WTC11 (cell line): Measurements from ENCODE around the gene IGFALS. TPM values are rescaled to one million over a fixed set of nuclear protein-coding genes. Genes with fewer than 3 reads are reported as not detected.

Experiments
- AR ChIP-seq: fragments of 250-450 bp; sonication (Bioruptor Pico); IDR thresholded peaks from 2 replicates; pipeline ENCODE4 v1.9.0; 2021; ENCODE audit warnings: mild to moderate bottlenecking
- ARID4B ChIP-seq: sonication (generic); formaldehyde crosslinking; IDR thresholded peaks from 2 replicates; pipeline ENCODE4 v1.8.0; 2023; ENCODE audit warnings: missing genetic modification reagents, mild to moderate bottlenecking, borderline replicate concordance
- ATF1 ChIP-seq: sonication (generic); formaldehyde crosslinking; IDR thresholded peaks from 2 replicates; pipeline ENCODE4 v1.8.1; 2023; ENCODE audit warnings: mild to moderate bottlenecking, moderate library complexity, missing genetic modification reagents
- CBFB ChIP-seq: sonication (generic); formaldehyde crosslinking; IDR thresholded peaks from 2 replicates; pipeline ENCODE4 v1.8.1; 2022; ENCODE audit warnings: mild to moderate bottlenecking, low read depth, missing genetic modification reagents
- CREB1 ChIP-seq: sonication (generic); formaldehyde crosslinking; IDR thresholded peaks from 2 replicates; pipeline ENCODE4 v1.8.0; 2023; ENCODE audit warnings: mild to moderate bottlenecking, missing genetic modification reagents
- EMX1 ChIP-seq: fragments of 250-450 bp; sonication (Bioruptor Pico); IDR thresholded peaks from 2 replicates; pipeline ENCODE4 v1.8.0; 2021; ENCODE audit warnings: mild to moderate bottlenecking
- ESRRA ChIP-seq: sonication (generic); formaldehyde crosslinking; IDR thresholded peaks from 2 replicates; pipeline ENCODE4 v1.8.1; 2022; ENCODE audit warnings: mild to moderate bottlenecking, missing genetic modification reagents, borderline replicate concordance
- FOXK1 ChIP-seq: sonication (generic); formaldehyde crosslinking; IDR thresholded peaks from 2 replicates; pipeline ENCODE4 v1.8.0; 2022; ENCODE audit warnings: mild to moderate bottlenecking, moderate library complexity, missing genetic modification reagents
- GTF2I ChIP-seq: fragments of 250-450 bp; sonication (Bioruptor Pico); conservative IDR thresholded peaks from 2 replicates; pipeline ENCODE4 v1.4.0; 2021; ENCODE audit warnings: mild to moderate bottlenecking
- IRF2 ChIP-seq: sonication (generic); formaldehyde crosslinking; IDR thresholded peaks from 2 replicates; pipeline ENCODE4 v1.8.0; 2022; ENCODE audit warnings: low read depth, missing genetic modification reagents, borderline replicate concordance
- MAX ChIP-seq: sonication (generic); formaldehyde crosslinking; IDR thresholded peaks from 2 replicates; pipeline ENCODE4 v1.8.0; 2022; ENCODE audit warnings: mild to moderate bottlenecking, missing genetic modification reagents
- MXD4 ChIP-seq: fragments of 250-450 bp; sonication (Bioruptor Pico); IDR thresholded peaks from 2 replicates; pipeline ENCODE4 v1.8.0; 2021; ENCODE audit warnings: mild to moderate bottlenecking, moderate library complexity, borderline replicate concordance
- NFATC4 ChIP-seq: fragments of 250-450 bp; sonication (Bioruptor Pico); IDR thresholded peaks from 2 replicates; pipeline ENCODE4 v1.9.0; 2021; ENCODE audit warnings: mild to moderate bottlenecking
- OVOL2 ChIP-seq: fragments of 250-450 bp; sonication (Bioruptor Pico); IDR thresholded peaks from 2 replicates; pipeline ENCODE4 v1.9.0; 2021; ENCODE audit warnings: mild to moderate bottlenecking, borderline replicate concordance
- RORB ChIP-seq: fragments of 250-450 bp; sonication (Bioruptor Pico); IDR thresholded peaks from 2 replicates; pipeline ENCODE4 v1.9.0; 2021; ENCODE audit warnings: mild to moderate bottlenecking
- SMAD3 ChIP-seq: sonication (generic); formaldehyde crosslinking; IDR thresholded peaks from 2 replicates; pipeline ENCODE4 v1.8.0; 2022; ENCODE audit warnings: missing genetic modification reagents, mild to moderate bottlenecking, borderline replicate concordance
- SMAD4 ChIP-seq: sonication (generic); formaldehyde crosslinking; IDR thresholded peaks from 2 replicates; pipeline ENCODE4 v1.8.0; 2022; ENCODE audit warnings: mild to moderate bottlenecking, missing genetic modification reagents
- TCF7 ChIP-seq: sonication (generic); formaldehyde crosslinking; IDR thresholded peaks from 2 replicates; pipeline ENCODE4 v1.8.0; 2022; ENCODE audit warnings: mild to moderate bottlenecking, low read depth, missing genetic modification reagents, moderate library complexity
- TEAD1 ChIP-seq: sonication (generic); formaldehyde crosslinking; IDR thresholded peaks from 2 replicates; pipeline ENCODE4 v1.8.0; 2022; ENCODE audit warnings: mild to moderate bottlenecking, missing genetic modification reagents
- TP53 ChIP-seq: sonication (generic); formaldehyde crosslinking; IDR thresholded peaks from 2 replicates; pipeline ENCODE4 v1.8.1; 2023; ENCODE audit warnings: mild to moderate bottlenecking, missing genetic modification reagents
- USF2 ChIP-seq: sonication (generic); formaldehyde crosslinking; IDR thresholded peaks from 2 replicates; pipeline ENCODE4 v1.8.1; 2023; ENCODE audit warnings: mild to moderate bottlenecking, missing genetic modification reagents, moderate library complexity
- ZNF138 ChIP-seq: sonication (generic); formaldehyde crosslinking; conservative IDR thresholded peaks from 2 replicates; pipeline ENCODE4 v1.8.1; 2022; ENCODE audit warnings: mild to moderate bottlenecking, moderate library complexity, missing genetic modification reagents
- ZNF219 ChIP-seq: sonication (generic); formaldehyde crosslinking; IDR thresholded peaks from 2 replicates; pipeline ENCODE4 v1.8.0; 2023; ENCODE audit warnings: missing genetic modification reagents, mild to moderate bottlenecking, borderline replicate concordance
- ZNF232 ChIP-seq: sonication (generic); formaldehyde crosslinking; IDR thresholded peaks from 2 replicates; pipeline ENCODE4 v1.8.0; 2022; ENCODE audit warnings: mild to moderate bottlenecking, missing genetic modification reagents
- ZNF425 ChIP-seq: fragments of 250-450 bp; sonication (Bioruptor Pico); conservative IDR thresholded peaks from 2 replicates; pipeline ENCODE4 v1.9.0; 2021; ENCODE audit warnings: mild to moderate bottlenecking
- total RNA-seq: library from RNA; stranded (reverse); gene quantifications from 3 replicates; pipeline ENCODE4 v1.2.3, GENCODE V29; 2021
- TF ChIP-seq, protein P1 (sequence below): sonication (generic); formaldehyde crosslinking; IDR thresholded peaks from 2 replicates; pipeline ENCODE4 v1.8.0; 2023; ENCODE audit warnings: missing genetic modification reagents
- TF ChIP-seq, protein P2 (sequence below): fragments of 250-450 bp; sonication (Bioruptor Pico); IDR thresholded peaks from 2 replicates; pipeline ENCODE4 v2.1.2; 2022; ENCODE audit warnings: mild to moderate bottlenecking, moderate library complexity

IGFALS gene
- total RNA-seq, 1 experiment from 2014 or later, result not detected

DNA sequence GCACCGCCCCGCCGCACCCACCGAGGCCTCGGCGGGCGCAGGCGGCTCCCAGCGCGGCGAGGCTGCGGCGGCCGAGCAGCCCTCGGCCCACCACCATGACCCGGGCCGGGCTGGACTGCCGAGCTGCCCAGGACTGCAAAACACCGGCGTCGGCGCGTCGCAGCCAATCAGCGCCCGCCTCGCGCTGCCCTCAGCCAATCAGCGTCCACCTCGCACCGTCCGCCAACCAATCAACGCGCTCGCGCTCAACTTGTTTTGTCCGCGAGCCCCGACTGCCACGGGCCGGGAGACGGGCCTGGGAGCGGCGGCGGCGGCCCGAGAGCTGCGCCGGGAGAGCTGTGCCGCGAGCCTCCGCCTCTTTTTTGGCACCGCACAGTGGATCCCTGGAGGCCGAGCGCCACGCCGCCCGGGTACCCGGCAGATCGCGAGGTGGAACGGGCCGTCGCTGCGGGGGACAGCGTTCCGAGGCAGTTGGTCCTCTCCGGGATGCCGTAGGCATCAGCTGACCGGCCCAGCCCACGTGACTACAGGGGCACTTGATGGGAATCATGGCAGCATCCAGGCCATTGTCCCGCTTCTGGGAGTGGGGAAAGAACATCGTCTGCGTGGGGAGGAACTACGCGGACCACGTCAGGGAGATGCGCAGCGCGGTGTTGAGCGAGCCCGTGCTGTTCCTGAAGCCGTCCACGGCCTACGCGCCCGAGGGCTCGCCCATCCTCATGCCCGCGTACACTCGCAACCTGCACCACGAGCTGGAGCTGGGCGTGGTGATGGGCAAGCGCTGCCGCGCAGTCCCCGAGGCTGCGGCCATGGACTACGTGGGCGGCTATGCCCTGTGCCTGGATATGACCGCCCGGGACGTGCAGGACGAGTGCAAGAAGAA is 33.4 kb upstream of the IGFALS start, which contains the start of the genes FAHD1 and HAGH (continued):
- TF ChIP-seq ARID4B (CRISPR knock-in tag), result peak; percentile 87; the same call in 1 of the 2 replicates
- TF ChIP-seq, protein P1, sequence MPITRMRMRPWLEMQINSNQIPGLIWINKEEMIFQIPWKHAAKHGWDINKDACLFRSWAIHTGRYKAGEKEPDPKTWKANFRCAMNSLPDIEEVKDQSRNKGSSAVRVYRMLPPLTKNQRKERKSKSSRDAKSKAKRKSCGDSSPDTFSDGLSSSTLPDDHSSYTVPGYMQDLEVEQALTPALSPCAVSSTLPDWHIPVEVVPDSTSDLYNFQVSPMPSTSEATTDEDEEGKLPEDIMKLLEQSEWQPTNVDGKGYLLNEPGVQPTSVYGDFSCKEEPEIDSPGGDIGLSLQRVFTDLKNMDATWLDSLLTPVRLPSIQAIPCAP, result 0 out of 2 replicates have a peak, but pooled peaks have one; percentile 77
- TF ChIP-seq, protein P2, sequence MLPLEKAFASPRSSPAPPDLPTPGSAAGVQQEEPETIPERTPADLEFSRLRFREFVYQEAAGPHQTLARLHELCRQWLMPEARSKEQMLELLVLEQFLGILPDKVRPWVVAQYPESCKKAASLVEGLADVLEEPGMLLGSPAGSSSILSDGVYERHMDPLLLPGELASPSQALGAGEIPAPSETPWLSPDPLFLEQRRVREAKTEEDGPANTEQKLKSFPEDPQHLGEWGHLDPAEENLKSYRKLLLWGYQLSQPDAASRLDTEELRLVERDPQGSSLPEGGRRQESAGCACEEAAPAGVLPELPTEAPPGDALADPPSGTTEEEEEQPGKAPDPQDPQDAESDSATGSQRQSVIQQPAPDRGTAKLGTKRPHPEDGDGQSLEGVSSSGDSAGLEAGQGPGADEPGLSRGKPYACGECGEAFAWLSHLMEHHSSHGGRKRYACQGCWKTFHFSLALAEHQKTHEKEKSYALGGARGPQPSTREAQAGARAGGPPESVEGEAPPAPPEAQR (CRISPR knock-in tag), result no peak
- no peak for TF ChIP-seq ZNF425 (CRISPR knock-in tag)
- no peak for TF ChIP-seq SMAD4 (CRISPR knock-in tag)
- TF ChIP-seq GTF2I (CRISPR knock-in tag), result no peak
- TF ChIP-seq SMAD3, result no peak
- TF ChIP-seq MAX, result peak; percentile 96
- no peak for TF ChIP-seq NFATC4
- peak; percentile 91 for TF ChIP-seq ESRRA
- TF ChIP-seq MXD4 (CRISPR knock-in tag), result no peak
- peak; percentile 100 for TF ChIP-seq USF2 (CRISPR knock-in tag)
- TF ChIP-seq RORB, result no peak
- TF ChIP-seq CREB1 (CRISPR knock-in tag), result no peak
- TF ChIP-seq EMX1, result no peak
- TF ChIP-seq AR, result no peak
- no peak for TF ChIP-seq OVOL2 (CRISPR knock-in tag)
- TF ChIP-seq CBFB, result no peak
- TF ChIP-seq ATF1 (CRISPR knock-in tag), result peak; percentile 92; the same call in 1 of the 2 replicates
- TF ChIP-seq ZNF138, result no peak
- TF ChIP-seq TCF7 (CRISPR knock-in tag), result no peak
- no peak for TF ChIP-seq TP53 (CRISPR knock-in tag)
- TF ChIP-seq ZNF232, result no peak
- TF ChIP-seq TEAD1 (CRISPR knock-in tag), result peak; percentile 75; the same call in 1 of the 2 replicates
- peak; percentile 68; the same call in 1 of the 2 replicates for TF ChIP-seq ZNF219 (CRISPR knock-in tag)
- no peak for TF ChIP-seq IRF2
- TF ChIP-seq FOXK1 (CRISPR knock-in tag), result peak; percentile 96
